K562 (cell line): ENCODE measurements around the gene CEP72.

ENCODE experiments used
- FOXK1 ChIP-seq: sonication (generic); formaldehyde crosslinking; IDR thresholded peaks from 2 replicates; pipeline ENCODE4 v1.8.0; 2022; ENCODE audit warnings: missing genetic modification reagents, mild to moderate bottlenecking, borderline replicate concordance
- NBN ChIP-seq: fragments of 450-650 bp; IDR thresholded peaks from 2 replicates; pipeline ENCODE4 v1.6.1; 2016; ENCODE audit warnings: low read depth, mild to moderate bottlenecking
- POLR2AphosphoS2 ChIP-seq: IDR thresholded peaks from 2 replicates; pipeline ENCODE4 v1.6.1; 2012; ENCODE audit warnings: low read length, improper control_type of control experiment
- RNF2 ChIP-seq: sonication (generic); IDR thresholded peaks from 2 replicates; pipeline ENCODE4 v1.6.1; 2016
- SRF ChIP-seq, 2 experiments: fragments of 250-450, 450-650 bp in 1 of 2; sonication (Bioruptor Pico) in 1 of 2; sonication (generic) in 1 of 2; formaldehyde crosslinking; IDR thresholded peaks; 2 replicates each; pipeline versions ENCODE4 v1.5.0 to v1.5.1; 2020 to 2022; ENCODE audit warnings: mild to moderate bottlenecking in 1 of 2, missing genetic modification reagents in 1 of 2
- TF ChIP-seq, protein P1 (sequence below): sonication (generic); formaldehyde crosslinking; IDR thresholded peaks from 2 replicates; pipeline ENCODE4 v1.9.0; 2022; ENCODE audit warnings: mild to moderate bottlenecking, missing genetic modification reagents
- TF ChIP-seq, protein P2 (sequence below): sonication (generic); formaldehyde crosslinking; IDR thresholded peaks from 2 replicates; pipeline ENCODE4 v1.8.1; 2023; ENCODE audit warnings: mild to moderate bottlenecking, missing genetic modification reagents
- TF ChIP-seq, protein P3 (sequence below): sonication (generic); formaldehyde crosslinking; IDR thresholded peaks from 2 replicates; pipeline ENCODE4 v1.8.1; 2023; ENCODE audit warnings: mild to moderate bottlenecking, missing genetic modification reagents
- TF ChIP-seq, protein P4 (sequence below), 3 experiments: IDR thresholded peaks in 2 of 3; conservative IDR thresholded peaks in 1 of 3; 2 replicates each; pipeline ENCODE4 v1.5.1; 2011 to 2012; ENCODE audit warnings: low read length in 3 of 3, mild to moderate bottlenecking in 3 of 3, control low read depth in 2 of 3, improper control_type of control experiment in 1 of 3, inconsistent platforms in 1 of 3, low read depth in 1 of 3, mixed read lengths in 1 of 3, moderate library complexity in 1 of 3; ENCODE audit not compliant: insufficient read depth in 2 of 3
- TF ChIP-seq, protein P5 (sequence below): sonication (generic); formaldehyde crosslinking; IDR thresholded peaks from 2 replicates; pipeline ENCODE4 v1.8.1; 2022; ENCODE audit warnings: missing genetic modification reagents

DNA sequence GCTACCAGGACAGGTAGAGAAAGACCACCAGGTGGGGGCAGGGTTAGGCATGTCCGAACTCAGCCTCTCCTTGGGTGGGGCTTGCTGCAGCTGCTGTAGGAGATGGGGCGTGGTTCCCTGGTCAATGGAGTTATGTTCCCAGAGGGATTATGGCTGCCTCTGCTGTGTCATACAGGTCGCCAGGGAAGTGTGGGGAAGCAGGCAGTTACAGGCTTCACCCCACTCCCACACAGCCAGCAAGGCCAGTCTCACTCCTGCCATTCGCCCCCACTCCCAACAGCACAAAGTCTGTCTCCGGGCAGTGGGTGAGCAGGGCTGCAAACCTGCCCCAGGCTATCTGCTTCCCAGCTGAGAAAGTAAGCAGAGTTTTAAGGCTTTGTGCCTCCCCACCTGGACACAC, 20.0 kb upstream of the CEP72 start:
- TF ChIP-seq RNF2 (no peak), POLR2AphosphoS2 (no peak), NBN (no peak), SRF (CRISPR knock-in tag; IDR thresholded peaks at IDR 0.05) (no peak), FOXK1 (no peak)
- TF ChIP-seq, protein P1, sequence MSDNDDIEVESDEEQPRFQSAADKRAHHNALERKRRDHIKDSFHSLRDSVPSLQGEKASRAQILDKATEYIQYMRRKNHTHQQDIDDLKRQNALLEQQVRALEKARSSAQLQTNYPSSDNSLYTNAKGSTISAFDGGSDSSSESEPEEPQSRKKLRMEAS (CRISPR knock-in tag): no peak
- TF ChIP-seq, protein P2, sequence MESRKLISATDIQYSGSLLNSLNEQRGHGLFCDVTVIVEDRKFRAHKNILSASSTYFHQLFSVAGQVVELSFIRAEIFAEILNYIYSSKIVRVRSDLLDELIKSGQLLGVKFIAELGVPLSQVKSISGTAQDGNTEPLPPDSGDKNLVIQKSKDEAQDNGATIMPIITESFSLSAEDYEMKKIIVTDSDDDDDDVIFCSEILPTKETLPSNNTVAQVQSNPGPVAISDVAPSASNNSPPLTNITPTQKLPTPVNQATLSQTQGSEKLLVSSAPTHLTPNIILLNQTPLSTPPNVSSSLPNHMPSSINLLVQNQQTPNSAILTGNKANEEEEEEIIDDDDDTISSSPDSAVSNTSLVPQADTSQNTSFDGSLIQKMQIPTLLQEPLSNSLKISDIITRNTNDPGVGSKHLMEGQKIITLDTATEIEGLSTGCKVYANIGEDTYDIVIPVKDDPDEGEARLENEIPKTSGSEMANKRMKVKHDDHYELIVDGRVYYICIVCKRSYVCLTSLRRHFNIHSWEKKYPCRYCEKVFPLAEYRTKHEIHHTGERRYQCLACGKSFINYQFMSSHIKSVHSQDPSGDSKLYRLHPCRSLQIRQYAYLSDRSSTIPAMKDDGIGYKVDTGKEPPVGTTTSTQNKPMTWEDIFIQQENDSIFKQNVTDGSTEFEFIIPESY: no peak
- TF ChIP-seq, protein P3, sequence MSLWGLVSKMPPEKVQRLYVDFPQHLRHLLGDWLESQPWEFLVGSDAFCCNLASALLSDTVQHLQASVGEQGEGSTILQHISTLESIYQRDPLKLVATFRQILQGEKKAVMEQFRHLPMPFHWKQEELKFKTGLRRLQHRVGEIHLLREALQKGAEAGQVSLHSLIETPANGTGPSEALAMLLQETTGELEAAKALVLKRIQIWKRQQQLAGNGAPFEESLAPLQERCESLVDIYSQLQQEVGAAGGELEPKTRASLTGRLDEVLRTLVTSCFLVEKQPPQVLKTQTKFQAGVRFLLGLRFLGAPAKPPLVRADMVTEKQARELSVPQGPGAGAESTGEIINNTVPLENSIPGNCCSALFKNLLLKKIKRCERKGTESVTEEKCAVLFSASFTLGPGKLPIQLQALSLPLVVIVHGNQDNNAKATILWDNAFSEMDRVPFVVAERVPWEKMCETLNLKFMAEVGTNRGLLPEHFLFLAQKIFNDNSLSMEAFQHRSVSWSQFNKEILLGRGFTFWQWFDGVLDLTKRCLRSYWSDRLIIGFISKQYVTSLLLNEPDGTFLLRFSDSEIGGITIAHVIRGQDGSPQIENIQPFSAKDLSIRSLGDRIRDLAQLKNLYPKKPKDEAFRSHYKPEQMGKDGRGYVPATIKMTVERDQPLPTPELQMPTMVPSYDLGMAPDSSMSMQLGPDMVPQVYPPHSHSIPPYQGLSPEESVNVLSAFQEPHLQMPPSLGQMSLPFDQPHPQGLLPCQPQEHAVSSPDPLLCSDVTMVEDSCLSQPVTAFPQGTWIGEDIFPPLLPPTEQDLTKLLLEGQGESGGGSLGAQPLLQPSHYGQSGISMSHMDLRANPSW (CRISPR knock-in tag): no peak
- TF ChIP-seq, protein P4, sequence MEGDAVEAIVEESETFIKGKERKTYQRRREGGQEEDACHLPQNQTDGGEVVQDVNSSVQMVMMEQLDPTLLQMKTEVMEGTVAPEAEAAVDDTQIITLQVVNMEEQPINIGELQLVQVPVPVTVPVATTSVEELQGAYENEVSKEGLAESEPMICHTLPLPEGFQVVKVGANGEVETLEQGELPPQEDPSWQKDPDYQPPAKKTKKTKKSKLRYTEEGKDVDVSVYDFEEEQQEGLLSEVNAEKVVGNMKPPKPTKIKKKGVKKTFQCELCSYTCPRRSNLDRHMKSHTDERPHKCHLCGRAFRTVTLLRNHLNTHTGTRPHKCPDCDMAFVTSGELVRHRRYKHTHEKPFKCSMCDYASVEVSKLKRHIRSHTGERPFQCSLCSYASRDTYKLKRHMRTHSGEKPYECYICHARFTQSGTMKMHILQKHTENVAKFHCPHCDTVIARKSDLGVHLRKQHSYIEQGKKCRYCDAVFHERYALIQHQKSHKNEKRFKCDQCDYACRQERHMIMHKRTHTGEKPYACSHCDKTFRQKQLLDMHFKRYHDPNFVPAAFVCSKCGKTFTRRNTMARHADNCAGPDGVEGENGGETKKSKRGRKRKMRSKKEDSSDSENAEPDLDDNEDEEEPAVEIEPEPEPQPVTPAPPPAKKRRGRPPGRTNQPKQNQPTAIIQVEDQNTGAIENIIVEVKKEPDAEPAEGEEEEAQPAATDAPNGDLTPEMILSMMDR (IDR thresholded peaks at IDR 0.05 in 2 of 3, conservative IDR thresholded peaks at IDR 0.05 in 1 of 3; ENCODE audit: insufficient read depth in 2 of 3, low read depth in 1 of 3, low read length in 3 of 3): no peak
- TF ChIP-seq, protein P5, sequence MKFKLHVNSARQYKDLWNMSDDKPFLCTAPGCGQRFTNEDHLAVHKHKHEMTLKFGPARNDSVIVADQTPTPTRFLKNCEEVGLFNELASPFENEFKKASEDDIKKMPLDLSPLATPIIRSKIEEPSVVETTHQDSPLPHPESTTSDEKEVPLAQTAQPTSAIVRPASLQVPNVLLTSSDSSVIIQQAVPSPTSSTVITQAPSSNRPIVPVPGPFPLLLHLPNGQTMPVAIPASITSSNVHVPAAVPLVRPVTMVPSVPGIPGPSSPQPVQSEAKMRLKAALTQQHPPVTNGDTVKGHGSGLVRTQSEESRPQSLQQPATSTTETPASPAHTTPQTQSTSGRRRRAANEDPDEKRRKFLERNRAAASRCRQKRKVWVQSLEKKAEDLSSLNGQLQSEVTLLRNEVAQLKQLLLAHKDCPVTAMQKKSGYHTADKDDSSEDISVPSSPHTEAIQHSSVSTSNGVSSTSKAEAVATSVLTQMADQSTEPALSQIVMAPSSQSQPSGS: no peak
